ENCODE data around the gene NANP. TPM values are rescaled to one million over a fixed set of nuclear protein-coding genes. Genes with fewer than 3 reads are reported as not detected.
"Not testable (repeated sequence)": the region's sequence is repeated elsewhere in the genome, so short reads cannot be mapped to it uniquely, and the experiment has no call there.

The NANP gene
- total RNA-seq, 2 donors from 2014 or later, result 4.1 to 5.1 TPM

DNA sequence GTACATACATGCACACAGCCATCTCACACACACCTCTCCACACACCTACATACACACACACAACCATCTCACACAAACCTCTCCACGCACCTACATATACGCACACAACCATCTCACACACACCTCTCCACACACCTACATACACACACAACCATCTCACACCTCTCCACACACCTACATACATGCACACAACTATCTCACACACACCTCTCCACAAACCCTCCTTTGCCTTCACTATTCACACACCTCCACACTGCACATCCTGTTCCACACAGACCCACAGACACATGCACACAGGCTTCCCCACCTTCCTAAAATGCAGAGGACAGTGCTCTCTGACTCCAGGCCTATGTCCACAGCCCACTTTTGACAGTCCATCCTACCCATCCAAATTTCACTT is 22.2 kb downstream of the NANP start:
- TF ChIP-seq, protein P1, sequence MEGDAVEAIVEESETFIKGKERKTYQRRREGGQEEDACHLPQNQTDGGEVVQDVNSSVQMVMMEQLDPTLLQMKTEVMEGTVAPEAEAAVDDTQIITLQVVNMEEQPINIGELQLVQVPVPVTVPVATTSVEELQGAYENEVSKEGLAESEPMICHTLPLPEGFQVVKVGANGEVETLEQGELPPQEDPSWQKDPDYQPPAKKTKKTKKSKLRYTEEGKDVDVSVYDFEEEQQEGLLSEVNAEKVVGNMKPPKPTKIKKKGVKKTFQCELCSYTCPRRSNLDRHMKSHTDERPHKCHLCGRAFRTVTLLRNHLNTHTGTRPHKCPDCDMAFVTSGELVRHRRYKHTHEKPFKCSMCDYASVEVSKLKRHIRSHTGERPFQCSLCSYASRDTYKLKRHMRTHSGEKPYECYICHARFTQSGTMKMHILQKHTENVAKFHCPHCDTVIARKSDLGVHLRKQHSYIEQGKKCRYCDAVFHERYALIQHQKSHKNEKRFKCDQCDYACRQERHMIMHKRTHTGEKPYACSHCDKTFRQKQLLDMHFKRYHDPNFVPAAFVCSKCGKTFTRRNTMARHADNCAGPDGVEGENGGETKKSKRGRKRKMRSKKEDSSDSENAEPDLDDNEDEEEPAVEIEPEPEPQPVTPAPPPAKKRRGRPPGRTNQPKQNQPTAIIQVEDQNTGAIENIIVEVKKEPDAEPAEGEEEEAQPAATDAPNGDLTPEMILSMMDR (IDR thresholded peaks at IDR 0.05), result no peak
- no peaks in the 10 kb centered on the region for H3K9me3 ChIP-seq

DNA sequence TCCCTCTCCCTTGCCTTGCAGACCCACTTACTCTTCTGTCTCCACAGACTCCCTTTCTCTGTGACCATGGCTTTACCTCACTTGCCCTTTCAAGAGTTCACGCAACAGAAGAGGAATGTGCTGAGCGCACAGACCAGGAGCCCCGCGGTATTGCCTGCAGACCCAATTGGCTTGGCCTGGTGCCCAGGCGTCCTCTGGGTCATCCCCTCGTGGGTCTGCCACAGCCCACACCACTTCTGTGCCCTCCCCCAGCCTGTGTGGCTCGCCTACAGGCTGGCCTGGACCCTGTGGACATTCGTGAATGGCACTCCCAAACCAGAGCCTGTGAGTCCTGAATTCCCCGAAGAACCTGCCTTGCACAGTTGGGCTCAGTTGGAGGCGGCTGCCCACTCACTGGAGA is 23.2 kb downstream of the NANP start:
- Histone ChIP-seq H3K27me3 (no peaks in the 10 kb centered on the region), H3K4me1 (no peaks in the 10 kb centered on the region), H3K9me3 (no peaks in the 10 kb centered on the region), H3K4me3 (no peak overlapping the region), H3K36me3 (no peaks in the 10 kb centered on the region), H3K27ac (no peak overlapping the region)
- no peak for DNase-seq (ENCODE audit: low spot score)
- TF ChIP-seq, protein P1 (IDR thresholded peaks at IDR 0.05), result no peak

More for the DNA sequence above, 22.2 kb downstream of the NANP start:
- Histone ChIP-seq H3K4me1 (no peaks in the 10 kb centered on the region), H3K27ac (no peak overlapping the region), H3K4me3 (no peak overlapping the region), H3K27me3 (no peaks in the 10 kb centered on the region), H3K36me3 (no peaks in the 10 kb centered on the region)
- no peak for DNase-seq (ENCODE audit: low spot score)

DNA sequence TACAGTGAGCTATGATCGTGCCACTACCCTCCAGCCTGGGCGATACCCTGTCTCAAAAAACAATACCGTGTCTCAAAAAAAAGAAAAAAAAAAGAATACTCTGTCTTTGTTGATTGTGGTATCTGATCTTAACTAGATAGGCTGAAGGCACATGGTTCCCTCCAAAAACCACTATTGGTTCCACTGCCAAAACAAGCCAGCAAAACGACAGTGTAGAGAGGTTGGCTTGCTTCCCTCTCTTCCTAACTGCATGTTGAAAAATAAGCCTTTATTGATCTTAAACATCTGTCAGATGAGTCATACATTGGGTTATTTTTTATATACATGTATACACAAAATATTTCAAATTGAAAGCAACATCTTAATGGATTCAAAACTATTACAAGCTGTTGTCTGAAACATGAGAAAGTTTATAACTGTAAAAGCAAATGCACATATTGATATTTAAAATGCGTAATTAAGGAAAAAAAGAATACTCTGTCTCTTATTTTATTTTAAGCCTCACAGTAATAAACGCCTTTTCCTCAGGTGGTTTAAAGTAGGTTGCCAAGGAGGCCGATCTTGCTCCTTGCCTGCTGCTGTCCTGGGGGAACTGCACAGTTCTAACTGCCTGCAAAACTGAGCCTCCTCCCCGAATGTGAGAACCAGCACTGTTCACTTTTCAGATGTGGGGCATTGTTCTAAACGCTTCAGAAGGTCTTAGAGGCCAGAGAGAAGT is 31.5 kb downstream of the NANP start:
- H3K4me3 ChIP-seq, result no peak overlapping the region
- no peak overlapping the region for H3K27ac ChIP-seq
- H3K4me1 ChIP-seq, result no peaks in the 10 kb centered on the region
- no peaks in the 10 kb centered on the region for H3K27me3 ChIP-seq
- DNase-seq (ENCODE audit: low spot score), result no peak
- H3K9me3 ChIP-seq, result no peaks in the 10 kb centered on the region
- no peaks in the 10 kb centered on the region for H3K36me3 ChIP-seq
- TF ChIP-seq, protein P1 (IDR thresholded peaks at IDR 0.05), result no peak

DNA sequence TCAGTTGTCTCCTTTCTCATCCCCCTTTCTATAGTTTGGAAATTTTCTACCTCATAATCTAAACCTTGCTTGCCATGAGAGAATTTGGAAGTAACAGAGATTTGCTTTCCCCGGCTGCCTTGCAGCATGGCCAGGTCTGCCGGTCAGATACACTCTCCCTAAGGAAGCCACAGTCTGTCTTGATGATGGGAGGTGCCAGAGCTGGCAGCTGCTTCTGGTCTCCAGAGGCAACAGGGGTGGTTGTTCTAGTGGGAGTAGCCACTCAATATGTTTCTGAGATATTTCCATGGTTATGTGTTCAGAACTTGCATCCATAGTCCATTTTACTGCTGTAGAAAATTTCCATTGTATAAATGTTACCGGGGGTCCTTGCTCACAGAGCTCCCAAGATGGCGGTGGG is 33.0 kb downstream of the NANP start:
- not testable (repeated sequence) for H3K27me3 ChIP-seq; H3K4me1 ChIP-seq; H3K4me3 ChIP-seq; H3K9me3 ChIP-seq; DNase-seq (ENCODE audit: low spot score); H3K27ac ChIP-seq; H3K36me3 ChIP-seq

DNA sequence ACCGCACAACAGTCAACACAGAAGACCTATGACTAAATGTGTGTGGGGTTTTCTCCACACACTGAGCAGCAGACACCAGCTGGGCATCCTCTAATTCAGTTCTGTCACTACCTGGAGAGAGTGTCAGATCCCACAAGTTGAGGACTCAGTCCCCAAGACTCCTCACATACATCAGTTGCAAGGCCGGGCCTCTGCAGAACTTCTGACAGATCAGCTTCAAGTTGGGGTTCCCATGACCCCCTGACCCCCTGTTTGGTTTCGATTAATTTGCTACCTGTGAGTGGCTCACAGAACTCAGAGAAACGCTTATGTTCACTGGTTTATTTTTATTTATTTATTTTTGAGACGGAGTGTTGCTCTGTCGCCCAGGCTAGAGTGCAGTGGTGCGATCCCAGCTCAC is 35.3 kb downstream of the NANP start:
- Histone ChIP-seq H3K36me3 (no peaks in the 10 kb centered on the region), H3K4me1 (peaks cover 0 to 10% of the 10 kb centered on the region in 2 donors), H3K27me3 (no peaks in the 10 kb centered on the region), H3K9me3 (no peaks in the 10 kb centered on the region), H3K4me3 (no peak overlapping the region), H3K27ac (no peak overlapping the region)
- TF ChIP-seq, protein P1 (IDR thresholded peaks at IDR 0.05), result no peak
- no peak for DNase-seq (ENCODE audit: low spot score)

DNA sequence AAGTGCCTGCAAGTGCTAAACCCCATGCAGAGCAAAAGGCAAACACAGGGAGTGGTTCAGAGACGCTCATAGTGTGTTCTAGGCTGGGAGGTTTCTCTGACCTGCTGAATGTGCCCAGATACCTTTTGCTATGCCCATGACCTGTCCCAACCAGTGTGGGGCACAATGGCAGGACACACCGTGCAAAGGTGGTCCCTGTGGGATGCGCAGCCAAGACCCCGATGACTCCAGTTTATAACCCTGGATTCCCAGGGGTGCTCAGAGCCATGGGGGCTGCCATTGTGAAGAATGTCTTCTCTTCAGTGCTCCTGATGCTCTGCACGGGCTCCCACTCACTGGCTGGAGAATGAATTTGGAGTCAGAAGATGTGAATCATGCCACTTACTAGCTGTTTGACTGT is 36.3 kb downstream of the NANP start:
- Histone ChIP-seq H3K36me3 (no peaks in the 10 kb centered on the region), H3K9me3 (no peaks in the 10 kb centered on the region), H3K27ac (no peak overlapping the region), H3K4me3 (no peak overlapping the region), H3K4me1 (peaks cover 0 to 10% of the 10 kb centered on the region in 2 donors), H3K27me3 (no peaks in the 10 kb centered on the region)
- TF ChIP-seq, protein P1 (IDR thresholded peaks at IDR 0.05), result no peak
- no peak for DNase-seq (ENCODE audit: low spot score)
